Measurements from ENCODE around the gene ARHGAP22.

DNA sequence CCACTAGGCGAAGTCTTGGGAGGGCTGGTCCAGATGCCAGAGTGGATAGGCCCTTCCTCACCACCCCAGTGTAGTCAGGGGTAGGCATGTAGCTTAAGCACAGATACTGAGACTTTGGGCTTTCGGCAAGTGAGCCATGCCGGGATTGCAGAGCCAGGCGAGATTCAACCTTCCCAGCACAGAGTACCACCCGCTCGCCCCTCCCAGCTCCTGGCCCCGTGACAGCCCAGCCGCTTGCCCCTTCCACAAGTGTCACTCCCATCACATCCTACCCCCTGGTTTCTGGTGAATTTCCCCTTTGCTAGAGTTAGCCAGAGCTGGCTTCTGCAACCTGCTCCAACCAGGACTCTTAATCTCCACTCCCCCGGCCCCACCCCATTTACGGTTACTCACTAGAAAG, 56.9 kb downstream of the ARHGAP22 start:
- no peak for TF ChIP-seq POLR2A (IDR thresholded peaks at IDR 0.05; ENCODE audit: low read depth)
- no peak for TF ChIP-seq POLR2AphosphoS5 (IDR thresholded peaks at IDR 0.05)
- TF ChIP-seq, protein P1, sequence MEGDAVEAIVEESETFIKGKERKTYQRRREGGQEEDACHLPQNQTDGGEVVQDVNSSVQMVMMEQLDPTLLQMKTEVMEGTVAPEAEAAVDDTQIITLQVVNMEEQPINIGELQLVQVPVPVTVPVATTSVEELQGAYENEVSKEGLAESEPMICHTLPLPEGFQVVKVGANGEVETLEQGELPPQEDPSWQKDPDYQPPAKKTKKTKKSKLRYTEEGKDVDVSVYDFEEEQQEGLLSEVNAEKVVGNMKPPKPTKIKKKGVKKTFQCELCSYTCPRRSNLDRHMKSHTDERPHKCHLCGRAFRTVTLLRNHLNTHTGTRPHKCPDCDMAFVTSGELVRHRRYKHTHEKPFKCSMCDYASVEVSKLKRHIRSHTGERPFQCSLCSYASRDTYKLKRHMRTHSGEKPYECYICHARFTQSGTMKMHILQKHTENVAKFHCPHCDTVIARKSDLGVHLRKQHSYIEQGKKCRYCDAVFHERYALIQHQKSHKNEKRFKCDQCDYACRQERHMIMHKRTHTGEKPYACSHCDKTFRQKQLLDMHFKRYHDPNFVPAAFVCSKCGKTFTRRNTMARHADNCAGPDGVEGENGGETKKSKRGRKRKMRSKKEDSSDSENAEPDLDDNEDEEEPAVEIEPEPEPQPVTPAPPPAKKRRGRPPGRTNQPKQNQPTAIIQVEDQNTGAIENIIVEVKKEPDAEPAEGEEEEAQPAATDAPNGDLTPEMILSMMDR (IDR thresholded peaks at IDR 0.05), result no peak
- no peak for TF ChIP-seq EP300 (IDR thresholded peaks at IDR 0.05)
